Bone marrow (tissue), 2 donors: ENCODE data around the gene CDH26.

Source experiments
- DNase-seq, 2 donors: peaks; one replicate each; lab custom pipeline; 2025; lab: John Stamatoyannopoulos, UW

The CDH26 gene

GRCh38 chr20:59985164-59985563 lies 26.9 kb downstream of the CDH26 start:
- no peak for DNase-seq

GRCh38 chr20:59985864-59986263 lies 27.6 kb downstream of the CDH26 start:
- DNase-seq: no peak

- no peak for DNase-seq
Measured at GRCh38 chr20:59987135-59987534, 28.9 kb downstream of the CDH26 start.

- DNase-seq: no peak
Measured at GRCh38 chr20:59988141-59988540, 29.9 kb downstream of the CDH26 start.

GRCh38 chr20:59992526-59993084 lies 34.4 kb downstream of the CDH26 start:
- DNase-seq: no peak

GRCh38 chr20:59993736-59994430 lies 35.7 kb downstream of the CDH26 start:
- no peak for DNase-seq

DNA sequence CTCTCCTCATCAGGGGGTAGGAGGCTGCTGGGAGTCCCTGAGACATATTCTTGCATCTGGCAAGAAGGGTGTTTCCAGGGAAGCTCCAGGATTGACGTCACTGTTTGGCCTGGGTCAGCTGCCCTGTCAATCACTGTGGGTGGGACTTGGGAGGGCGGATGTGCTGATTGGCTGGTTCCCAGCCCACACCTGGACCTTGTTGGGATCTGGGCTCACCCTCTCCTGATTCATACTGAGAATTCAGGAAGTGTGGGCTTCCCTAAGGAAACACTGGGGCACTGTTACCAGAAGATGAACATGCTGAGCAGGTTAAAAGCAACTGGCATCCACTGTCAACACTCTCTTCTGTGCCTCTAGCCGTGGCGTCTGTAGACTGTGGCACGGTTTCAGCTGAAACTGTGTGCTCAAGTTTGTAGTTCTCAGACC lies 36.5 kb downstream of the CDH26 start:
- DNase-seq: no peak

DNA sequence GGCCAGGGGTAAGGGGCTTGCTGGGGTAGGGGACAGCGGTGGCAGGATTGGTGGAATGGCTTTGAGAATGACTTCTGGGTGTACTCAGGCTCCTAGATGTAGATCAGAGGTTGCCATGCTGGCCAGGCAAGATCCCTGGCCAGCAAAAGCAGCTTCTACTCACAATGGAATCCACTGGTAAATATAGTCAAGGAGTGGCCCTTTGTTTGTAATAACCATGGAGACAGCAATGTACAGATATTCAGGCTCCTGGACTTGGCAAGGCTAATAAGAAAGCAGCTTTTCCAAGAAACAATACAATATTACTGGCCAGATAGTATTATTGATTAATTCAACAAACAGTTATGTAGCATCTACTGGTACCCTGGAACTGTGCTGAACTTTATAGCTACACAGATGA lies 37.9 kb downstream of the CDH26 start:
- DNase-seq: no peak

DNA sequence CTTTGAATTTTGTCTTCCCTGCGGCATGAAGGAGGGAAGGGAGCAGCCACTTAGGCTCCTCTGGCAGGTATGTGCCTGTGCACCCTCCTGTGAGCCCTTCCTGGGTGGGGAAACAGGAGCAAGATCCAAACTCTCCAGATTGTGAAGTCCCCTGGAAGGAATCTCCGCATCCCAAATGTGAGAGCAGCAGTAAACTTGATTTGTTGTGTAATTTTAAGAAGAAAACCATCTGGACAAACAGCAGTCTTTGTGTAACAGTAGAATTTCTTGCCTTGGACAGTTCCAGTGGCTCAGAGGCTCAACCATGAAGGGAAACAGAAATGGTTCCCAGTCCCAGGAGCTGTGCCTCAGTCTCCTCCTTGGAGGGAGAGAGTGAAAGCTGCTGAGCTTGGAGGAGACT lies 39.7 kb downstream of the CDH26 start:
- DNase-seq: no peak

DNA sequence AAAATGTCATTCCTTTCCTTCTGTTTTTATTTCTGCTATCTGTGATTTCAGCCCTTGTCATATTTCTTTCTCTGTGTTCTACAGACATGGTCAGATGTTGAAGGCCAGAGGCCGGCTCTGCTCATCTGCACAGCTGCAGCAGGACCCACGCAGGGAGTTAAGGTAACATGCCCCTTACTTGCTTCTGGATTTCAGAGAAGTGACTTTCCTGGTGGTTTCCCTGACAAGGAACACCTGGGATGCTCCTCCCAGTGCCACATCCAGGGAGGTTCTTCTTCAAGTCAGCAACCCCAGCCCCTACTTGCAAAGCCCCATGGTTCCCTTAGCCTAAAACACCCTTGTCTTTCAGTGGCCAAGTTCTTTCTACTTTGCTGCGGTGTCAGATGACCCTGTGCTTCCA lies 41.3 kb downstream of the CDH26 start:
- DNase-seq: no peak

DNA sequence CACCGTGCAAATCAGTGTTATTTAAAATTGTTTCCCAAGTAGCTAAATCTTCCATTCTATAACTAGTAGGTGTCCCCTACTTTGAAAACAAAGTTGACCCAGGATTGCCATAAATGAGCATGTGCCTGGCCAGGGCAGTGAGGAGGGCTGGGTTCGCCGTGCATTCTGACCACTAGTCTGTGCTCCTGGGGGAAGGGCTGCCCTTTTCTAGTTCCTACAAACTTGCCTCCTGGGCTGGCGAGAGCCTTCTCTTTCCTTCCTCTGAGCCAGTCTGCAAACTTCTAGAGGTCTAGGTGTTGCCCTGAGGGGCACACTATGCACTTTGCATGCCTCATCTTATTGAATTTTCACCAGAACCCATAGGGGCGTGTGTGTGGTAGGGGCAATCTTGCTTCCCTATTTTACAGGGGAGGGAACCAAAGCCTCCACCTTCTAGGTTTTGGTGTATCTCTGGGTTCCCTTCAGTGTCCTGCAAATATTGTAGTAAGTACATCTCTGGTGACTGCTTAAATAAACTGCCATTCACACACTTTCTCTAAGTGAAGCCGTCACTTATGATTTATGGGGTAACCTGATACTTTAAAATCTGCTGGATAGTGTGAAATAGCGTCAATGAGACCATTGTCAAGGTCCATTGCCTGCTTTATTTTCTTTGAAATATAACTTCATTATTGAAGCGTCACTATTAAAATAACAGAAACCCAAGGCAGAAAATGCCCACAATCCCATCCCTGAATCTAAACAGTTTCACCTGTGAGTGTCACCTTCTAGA lies 42.2 kb downstream of the CDH26 start:
- no peak for DNase-seq

DNA sequence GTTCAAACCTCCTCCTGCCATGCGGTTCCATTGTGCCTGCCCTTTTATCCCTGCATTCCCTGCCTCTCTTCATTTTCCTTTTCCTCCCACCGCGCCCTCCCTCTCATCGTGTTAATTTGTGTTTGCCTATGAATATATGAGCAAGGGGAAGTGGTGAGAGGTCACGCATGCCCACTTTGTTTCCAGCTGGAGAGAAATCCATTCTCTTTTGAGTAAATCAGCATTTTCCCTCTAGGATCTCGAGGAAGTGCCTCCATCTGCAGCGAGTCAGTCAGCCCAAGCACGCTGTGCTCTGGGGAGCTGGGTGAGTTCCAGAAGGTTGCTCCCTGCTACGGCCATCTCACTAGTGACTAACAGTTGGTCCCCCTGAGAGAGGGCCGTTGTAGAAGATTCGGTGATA lies 42.9 kb downstream of the CDH26 start:
- DNase-seq: no peak

GRCh38 chr20:60003776-60004175 lies 45.6 kb downstream of the CDH26 start:
- no peak for DNase-seq

GRCh38 chr20:60006261-60006660 lies 48.0 kb downstream of the CDH26 start:
- DNase-seq: no peak

- no peak for DNase-seq
Measured at GRCh38 chr20:60007464-60007863, 49.2 kb downstream of the CDH26 start.

GRCh38 chr20:60008130-60008808 lies 50.0 kb downstream of the CDH26 start:
- DNase-seq: peak in 1 of 2 donors; percentile 19

DNA sequence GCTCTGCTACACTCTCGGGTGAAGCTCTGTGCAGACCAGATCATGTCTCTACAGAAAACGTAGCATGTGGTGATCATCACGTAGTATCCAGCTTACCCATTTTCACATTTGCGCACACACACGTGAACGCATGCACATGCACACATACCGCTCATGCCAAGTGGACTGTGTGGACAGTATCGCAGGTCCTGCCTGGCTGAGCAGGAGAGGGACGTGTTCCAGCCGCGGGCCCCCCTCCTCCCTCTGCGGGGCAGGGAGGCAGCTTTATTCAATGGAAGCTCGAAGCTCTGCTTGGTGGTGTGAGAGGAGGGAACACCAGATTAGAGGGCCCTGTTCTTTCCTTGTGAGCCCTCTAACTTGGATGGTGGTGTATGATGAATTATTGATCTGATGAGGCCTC lies 51.1 kb downstream of the CDH26 start:
- no peak for DNase-seq

DNA sequence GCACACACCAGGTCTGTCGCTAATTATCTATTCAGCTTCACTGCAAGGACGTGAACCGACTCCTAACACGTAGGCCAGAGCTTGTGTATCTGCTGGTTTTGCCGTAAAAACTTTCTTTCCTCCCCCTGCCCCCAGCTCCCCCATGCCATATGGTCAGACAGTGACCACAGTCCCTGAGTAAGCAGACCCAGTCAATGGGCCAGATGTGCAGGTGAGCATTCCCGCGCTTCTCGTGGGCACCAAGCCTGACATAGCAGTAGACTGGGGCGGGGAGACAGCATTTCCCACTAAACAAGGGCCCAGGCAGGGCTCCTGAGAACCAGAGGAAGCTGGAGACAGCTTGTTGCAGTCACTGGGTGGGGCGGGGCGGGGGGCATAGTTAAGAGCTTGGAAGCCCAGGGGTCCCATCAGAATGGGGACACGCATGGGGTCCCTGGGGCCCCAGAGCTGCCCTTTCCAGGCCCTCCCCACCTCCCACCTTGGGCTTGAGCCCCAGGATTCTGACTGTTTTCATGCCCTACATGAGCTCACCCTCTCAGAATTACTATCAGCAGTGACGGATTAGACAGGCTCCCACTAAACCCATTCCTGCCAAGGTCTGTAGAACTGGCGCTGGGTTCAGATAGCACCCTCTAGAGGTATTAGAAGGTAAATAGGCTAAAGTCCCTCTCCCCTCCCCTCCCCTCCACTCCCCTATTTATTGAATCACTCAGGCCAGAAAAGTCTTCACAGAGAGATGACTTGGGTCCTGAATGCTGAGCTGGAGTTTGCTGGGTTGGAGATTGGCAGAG lies 51.8 kb downstream of the CDH26 start:
- no peak for DNase-seq

GRCh38 chr20:60010689-60011458 lies 52.7 kb downstream of the CDH26 start:
- DNase-seq: no peak

DNA sequence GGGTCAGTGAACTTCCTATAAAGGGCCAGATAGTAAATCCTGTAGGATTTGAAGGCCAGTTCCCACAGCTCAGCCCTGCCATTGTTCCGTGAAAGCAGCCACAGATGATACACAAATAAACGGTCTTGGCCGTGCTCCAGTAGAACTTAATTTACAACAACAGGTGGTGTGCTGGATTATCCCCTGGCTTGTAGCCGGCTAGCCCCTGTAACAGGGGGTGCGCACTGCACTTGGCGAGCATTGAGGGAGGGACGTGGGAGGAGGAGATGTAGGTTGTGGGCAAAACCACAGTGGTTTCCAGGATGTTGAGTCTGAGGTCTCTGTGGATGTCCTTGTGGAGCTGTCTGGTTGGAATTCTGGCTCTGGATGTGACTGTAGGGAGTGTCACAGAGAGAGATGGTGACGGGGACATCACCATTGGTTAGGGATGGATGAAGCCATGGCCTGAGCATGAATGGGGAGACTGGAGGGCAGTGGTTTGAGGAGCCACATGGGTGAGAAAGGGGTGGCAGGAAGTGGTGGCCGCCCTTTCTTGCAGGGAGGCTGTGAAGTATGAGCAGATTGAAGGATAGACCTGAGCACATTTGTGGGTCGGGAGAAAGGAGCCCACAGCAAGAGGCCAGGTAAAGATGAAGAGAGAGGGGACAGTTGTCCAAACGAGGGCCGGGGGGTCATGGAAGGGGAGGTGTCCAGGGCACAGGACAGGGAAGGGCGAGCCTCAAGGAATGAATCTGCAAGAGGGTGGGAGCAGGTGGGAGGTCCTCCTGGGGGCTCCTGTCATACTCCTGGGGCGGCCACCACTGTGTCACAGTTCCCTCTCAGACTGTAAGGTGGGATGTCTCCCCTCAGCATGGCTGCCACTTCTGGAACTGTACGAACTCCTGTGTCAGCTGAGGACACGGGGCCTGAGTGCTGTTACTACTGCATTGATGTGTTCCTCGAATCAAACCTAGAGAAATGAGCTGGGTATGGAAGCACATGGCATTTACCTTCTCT lies 53.6 kb downstream of the CDH26 start:
- no peak for DNase-seq
